Activated CD8-positive, alpha-beta memory T cell treated with anti-CD3 and anti-CD28 coated beads, Interleukin-2, amount 50 U/mL, for 4 hours (primary cell): Measurements from ENCODE around the gene AANAT.

ENCODE experiments used
- DNase-seq: peaks from one replicate; pipeline ENCODE4 v3.0.0-alpha.2; 2020

AANAT gene

GRCh38 chr17:76469076-76469990, 1.9 kb downstream of the AANAT start:
- no peak for DNase-seq

- no peak for DNase-seq
Observed at GRCh38 chr17:76469991-76470739, 2.8 kb downstream of the AANAT start.

- DNase-seq: no peak
Observed at GRCh38 chr17:76471498-76472257, 4.3 kb downstream of the AANAT start.

GRCh38 chr17:76472258-76472645, 4.8 kb downstream of the AANAT start:
- no peak for DNase-seq

GRCh38 chr17:76472726-76473125, 5.3 kb downstream of the AANAT start:
- DNase-seq: no peak

- no peak for DNase-seq
Observed at GRCh38 chr17:76473541-76473985, 6.2 kb downstream of the AANAT start.

GRCh38 chr17:76474238-76474637, 6.8 kb downstream of the AANAT start:
- DNase-seq: no peak

- DNase-seq: no peak
Observed at GRCh38 chr17:76474894-76475293, 7.5 kb downstream of the AANAT start.

GRCh38 chr17:76475302-76475701, 7.9 kb downstream of the AANAT start:
- DNase-seq: no peak

- DNase-seq: no peak
Observed at GRCh38 chr17:76476736-76477135, 9.3 kb downstream of the AANAT start.

- DNase-seq: no peak
Observed at GRCh38 chr17:76477576-76477975, 10.2 kb downstream of the AANAT start.

- no peak for DNase-seq
Observed at GRCh38 chr17:76478097-76478496, 10.7 kb downstream of the AANAT start.

GRCh38 chr17:76478730-76479514, 11.5 kb downstream of the AANAT start:
- DNase-seq: no peak

GRCh38 chr17:76479515-76480060, 12.2 kb downstream of the AANAT start:
- no peak for DNase-seq

GRCh38 chr17:76480632-76481031, 13.2 kb downstream of the AANAT start:
- no peak for DNase-seq

GRCh38 chr17:76481071-76481655, 13.8 kb downstream of the AANAT start:
- no peak for DNase-seq

- no peak for DNase-seq
Observed at GRCh38 chr17:76484228-76484725, 16.9 kb downstream of the AANAT start.

- no peak for DNase-seq
Observed at GRCh38 chr17:76485569-76485968, 18.2 kb downstream of the AANAT start.

GRCh38 chr17:76487451-76488192, 20.2 kb downstream of the AANAT start:
- DNase-seq: no peak

GRCh38 chr17:76490112-76490710, 22.8 kb downstream of the AANAT start:
- no peak for DNase-seq
